Superior temporal gyrus (tissue), 1 donor: Measurements from ENCODE around the gene TMEM141.

Experiments
- DNase-seq: peaks from one replicate; pipeline ENCODE4 v3.0.0-alpha.2; 2016; ENCODE audit errors: extremely low spot score

TMEM141 gene

GRCh38 chr9:136814725-136815421 lies 23.7 kb downstream of the TMEM141 start:
- no peak for DNase-seq

DNA sequence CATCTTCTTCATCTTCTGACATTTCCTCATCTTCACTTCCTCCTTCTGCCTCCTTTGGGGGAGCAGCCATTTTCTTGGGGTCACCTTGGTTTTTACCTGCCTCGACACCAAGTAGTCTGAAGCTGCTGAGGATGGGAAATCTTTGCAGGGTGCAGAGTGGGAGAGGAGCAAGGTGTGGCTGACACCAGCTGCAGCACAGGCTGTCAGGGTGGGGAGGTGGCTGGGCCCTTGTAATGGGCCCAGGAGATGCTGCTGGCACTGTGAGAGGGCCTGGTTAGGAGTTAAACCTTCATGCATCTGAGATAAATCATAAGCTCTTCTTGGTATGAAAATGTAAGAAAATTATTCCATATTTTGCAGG lies 24.3 kb downstream of the TMEM141 start:
- DNase-seq = no peak

DNA sequence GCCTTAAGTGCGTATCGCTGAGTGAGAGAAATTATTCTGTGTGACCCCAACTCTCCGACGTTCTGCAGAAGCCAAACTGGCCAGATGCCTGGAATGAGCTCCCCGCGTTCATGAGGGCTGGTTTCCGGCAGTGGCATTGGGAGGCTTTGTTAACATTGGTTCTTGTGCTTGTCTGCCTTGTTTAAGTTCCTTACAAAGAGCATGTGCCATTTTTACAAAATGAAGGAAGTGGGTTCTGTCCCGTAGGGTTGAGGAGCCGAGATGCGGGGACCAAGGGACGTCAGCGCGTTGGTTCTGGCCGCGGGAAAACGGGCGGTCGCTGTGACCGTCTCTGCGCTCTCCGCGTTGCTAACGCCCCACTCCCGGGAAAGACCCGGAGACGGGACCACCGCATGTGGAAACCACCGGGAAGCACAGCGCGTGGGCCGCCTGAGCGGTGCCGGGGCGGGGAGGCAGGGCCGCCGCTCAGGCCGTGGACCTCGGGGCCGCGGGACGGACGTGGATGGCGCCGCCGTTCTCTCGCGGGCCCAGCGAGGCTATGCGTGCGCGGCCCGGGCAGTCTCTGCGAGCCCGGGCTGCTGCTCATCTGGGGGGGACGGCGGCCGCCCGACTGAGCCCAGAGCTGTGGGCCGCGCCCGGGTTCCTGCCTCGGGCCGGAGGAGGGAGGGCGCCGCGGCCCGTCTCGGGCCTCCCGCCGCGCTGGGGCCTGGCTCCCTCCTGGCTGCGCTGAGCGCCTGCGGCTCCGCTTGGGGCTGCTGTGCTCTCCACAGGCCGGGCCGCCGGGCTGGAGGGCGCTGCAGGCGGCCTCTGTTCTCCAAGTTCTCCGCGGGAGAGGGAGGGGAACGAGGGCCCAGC lies 30.1 kb downstream of the TMEM141 start:
- DNase-seq = peak; percentile 16

DNA sequence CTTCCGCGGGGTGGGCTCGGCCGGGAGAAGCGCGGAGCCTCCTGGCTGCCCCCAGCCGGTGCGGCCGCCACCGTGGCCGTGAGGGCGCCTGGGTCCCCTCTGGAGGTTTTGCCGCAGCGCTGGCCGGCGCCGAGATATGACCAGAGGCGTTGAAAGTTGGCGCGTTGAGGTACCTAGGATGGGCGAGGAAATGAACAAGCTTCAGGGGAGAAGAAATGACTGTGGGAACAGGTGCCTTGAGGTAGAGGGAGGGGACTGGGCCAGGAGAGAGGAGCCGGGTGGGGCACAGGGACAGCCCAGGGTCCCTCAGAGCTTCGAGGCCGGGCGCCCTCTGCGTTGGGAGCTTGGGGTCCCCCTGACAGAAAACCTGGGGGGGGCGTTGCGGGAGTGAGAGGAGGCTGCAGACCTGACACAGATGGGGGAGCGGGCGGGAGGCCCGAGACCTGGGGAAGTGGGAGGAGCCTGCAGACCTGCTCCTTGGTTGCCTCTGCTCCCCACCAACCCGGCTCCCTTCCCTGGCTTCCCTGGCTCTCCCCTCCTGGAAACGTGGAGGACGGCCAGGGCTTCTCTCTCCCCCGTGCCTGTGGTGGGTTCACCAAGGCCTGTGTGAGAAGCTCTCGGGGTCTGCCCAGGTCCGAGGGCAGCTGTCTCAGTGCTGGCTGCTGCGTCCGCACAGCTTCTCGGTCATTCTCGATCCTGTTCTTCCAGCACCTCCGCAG lies 30.8 kb downstream of the TMEM141 start:
- DNase-seq = no peak

- DNase-seq = no peak
Observed at GRCh38 chr9:136823136-136824046, 32.2 kb downstream of the TMEM141 start.

DNA sequence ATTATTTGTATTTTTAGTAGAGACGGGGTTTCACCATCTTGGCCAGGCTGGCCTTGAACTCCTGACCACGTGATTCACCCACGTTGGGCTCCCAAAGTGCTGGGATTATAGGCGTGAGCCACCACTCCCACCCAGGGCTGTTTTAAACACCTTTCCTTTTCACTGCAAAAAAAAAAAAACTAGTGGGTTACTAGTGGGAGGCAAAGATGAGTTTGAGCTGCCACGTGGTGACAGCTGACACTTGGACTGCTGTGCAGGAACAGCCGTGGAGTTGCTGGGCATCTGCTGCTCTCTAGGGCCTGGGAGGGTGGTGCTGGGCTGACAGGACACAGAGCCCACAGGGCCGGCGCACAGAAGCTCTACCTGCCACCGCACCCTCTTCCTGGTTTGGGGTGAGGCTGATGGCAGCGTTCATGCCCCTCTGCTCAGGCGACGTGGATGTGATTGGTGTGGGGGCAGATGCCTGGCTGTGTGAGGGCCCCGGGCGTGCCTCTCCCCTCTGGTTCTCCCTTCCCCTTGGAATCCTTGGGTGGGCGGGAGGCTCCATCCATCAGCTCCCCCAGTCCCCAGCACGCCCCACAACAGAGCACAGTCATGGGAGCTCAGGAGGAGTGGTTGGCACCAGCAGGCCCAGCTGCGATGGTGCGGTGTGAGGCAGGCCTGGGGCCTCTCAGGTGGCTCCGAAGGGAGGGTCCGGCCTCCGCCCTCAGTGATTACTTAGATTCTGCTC lies 33.5 kb downstream of the TMEM141 start:
- no peak for DNase-seq

- DNase-seq = no peak
Observed at GRCh38 chr9:136825295-136826187, 34.4 kb downstream of the TMEM141 start.

DNA sequence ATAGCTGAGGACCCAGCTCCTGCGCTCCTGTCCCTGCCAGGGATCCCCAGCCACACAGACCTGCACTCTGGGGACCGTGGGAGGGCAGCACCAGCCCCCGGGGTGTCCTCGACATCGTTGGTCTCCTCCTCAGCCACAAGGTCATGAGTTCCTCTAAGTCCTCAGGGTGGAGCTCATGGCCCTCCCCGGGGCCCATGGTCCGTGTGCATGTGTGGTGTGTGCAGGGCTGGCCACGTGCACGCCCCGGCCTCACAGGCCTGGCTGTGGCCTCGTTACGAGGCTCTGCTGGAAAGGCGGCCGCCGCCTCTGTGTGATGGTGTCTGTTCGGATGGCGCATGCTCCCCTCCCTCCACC lies 35.0 kb downstream of the TMEM141 start:
- no peak for DNase-seq

DNA sequence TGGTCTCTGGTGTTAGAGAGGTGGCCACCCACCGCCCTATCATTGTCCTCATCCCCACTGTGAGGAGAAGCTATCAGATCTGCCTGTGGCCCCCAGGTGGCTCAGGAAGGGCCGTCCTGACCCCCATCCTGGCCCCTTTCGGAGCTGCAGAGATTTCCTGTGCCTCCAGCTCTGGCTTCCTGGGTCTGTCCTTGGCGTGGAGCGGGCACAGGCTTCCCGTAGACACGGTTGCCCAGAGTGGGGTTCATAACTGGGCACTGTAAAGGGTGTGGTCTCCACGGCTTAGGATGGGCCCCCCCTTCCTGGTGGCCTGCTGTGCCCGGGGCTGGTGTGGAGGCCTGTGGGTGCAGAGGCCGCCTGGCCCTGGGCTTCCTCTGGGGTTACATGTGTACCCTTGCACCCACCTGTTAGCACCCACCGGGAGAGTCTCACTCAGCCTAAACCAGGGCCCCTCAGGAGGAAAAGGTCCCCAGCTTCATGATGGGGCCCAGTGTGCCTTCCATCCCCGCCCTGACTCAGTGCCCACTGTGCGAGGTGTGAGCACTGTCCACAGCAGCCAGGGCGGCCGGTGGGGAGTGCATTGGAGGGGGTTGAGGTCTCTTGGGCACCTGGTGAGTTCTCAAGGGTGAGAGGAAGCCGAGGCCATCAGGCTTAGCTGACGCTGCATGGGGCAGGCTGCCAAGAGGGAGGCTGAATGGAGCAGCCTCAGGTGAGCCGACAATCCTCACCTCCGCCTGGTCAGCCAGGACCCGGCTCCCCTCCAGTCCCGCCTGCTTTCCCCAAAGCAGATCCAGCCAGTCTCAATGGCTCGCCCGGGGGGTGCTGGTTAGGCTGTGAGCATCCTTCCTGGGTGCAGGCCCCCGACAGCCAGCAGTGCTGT lies 35.8 kb downstream of the TMEM141 start:
- DNase-seq = no peak

DNA sequence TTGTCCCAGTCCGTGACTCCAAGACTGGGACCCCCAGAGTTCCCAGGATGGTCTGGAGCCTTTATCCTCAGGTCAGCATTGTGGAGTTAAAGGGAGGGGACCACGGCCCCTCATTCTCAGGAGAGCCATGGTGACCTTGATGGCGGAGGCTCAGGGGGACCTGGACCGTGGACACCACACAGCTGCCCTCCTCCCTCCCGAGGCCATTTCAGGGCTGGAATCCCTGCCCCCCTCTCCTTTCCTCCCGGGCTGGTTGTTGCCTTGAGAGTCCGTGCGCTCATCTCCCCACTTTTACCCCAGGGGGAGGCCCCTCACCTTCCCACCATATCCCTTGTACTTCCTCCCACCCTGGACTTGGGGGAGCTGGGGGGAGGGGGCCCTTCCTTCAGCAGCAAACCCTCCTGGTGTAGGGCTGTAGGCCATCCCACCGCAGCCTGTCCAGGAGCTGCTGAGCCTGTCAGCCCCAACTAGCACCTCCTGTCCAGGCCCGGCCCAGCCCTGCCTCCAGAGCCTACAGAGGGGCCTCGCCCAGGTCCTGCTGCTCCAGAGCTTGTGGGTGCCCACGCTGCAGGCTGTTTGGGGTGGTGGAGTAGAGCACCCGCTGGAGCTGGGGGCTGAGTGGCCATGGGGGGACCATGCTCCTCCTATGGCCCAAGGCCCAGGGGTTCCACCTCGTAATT lies 36.8 kb downstream of the TMEM141 start:
- DNase-seq = no peak

DNA sequence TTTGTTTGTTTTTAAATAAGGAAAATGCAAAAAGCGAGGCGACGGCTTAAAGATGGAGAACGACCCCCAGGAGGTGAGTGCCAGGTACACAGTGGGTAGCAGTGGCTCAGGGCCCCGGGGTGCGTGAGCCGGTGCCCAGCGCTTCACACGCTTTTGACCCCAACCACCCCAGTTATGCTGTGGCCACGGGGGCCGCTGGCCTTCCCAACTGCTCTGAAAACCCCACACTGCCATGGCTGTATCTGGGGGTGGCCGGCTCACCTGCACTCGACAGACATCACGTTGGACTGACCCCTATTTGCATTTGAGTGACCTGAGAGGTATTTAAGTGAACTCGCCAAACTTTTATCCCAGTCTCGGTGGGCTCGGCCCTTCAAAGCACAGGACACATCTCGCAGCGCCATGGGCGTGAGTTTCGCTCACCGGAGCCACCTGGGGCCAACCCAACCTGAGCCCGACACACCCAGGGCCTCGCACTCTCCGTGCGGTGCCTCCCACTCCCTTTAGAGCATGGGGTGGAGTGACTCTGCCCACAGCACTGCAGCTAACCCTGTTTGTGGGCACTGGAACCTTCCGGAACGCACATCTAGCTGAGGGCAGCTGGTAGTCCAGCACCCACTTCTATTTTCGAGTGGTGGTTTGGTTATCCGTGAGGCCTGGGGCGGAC lies 37.5 kb downstream of the TMEM141 start:
- DNase-seq = no peak

GRCh38 chr9:136829412-136829811 lies 38.3 kb downstream of the TMEM141 start:
- no peak for DNase-seq

GRCh38 chr9:136829981-136830885 lies 39.1 kb downstream of the TMEM141 start:
- no peak for DNase-seq

- peak; percentile 43 for DNase-seq
Observed at GRCh38 chr9:136831002-136831719, 40.0 kb downstream of the TMEM141 start.

DNA sequence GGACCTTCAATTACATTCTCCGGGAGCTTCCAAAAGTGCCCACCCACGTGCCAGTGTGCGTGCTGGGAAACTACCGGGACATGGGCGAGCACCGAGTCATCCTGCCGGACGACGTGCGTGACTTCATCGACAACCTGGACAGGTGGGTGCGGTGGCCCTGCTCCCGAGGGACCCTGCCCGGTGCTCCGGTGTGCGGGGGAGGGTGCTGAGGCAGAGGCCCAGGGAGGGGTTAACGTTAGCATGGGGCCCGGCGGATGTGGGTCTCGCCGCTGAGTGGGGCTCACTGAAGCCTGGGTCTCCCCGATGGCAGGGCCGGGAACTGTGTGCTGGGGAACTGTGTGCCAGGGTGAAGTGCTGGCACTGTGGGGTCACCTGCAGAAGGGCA lies 40.6 kb downstream of the TMEM141 start:
- no peak for DNase-seq

DNA sequence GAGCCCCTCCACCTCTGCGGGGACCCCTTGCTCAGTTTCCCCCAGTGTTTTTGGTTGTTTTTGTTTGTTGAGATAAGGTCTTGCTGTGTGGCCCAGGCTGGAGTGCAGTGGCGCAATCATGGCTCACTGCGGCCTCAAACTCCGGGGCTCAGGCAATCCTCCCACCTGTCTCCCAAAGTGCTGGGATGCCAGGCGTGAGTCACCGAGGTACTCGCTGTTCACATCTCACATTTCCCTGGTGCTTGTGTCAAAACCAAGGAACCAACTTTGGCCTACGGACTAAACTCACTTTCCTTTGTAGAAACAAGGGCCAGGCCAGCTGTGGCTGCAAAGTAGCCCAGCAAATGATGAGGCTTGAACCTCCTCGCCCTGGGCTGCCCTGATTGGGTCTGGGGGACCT lies 41.4 kb downstream of the TMEM141 start:
- DNase-seq = no peak
